Left lung (tissue), 10 donors: ENCODE data around the gene FNDC3B. TPM values are rescaled to one million over a fixed set of nuclear protein-coding genes. Genes with fewer than 3 reads are reported as not detected.

ENCODE experiments used
- ATAC-seq: fragments of 200-7000 bp; cut with Tn5 transposase; one replicate; pipeline ENCODE4 v1.9.1; 2020; ENCODE audit warnings: moderate library complexity
- DNase-seq, 4 donors: peaks; one replicate each; pipeline ENCODE4 v3.0.0-alpha.2; 2013 to 2020
- H3K27ac ChIP-seq, 2 donors: fragments of 200-600 bp; sonication (generic) in 1 of 2; one replicate each; pipeline versions ENCODE4 v1.5.0 to v1.8.0; 2020 to 2021
- H3K27me3 ChIP-seq, 2 donors: fragments of 200-600 bp; sonication (generic) in 1 of 2; one replicate each; pipeline versions ENCODE4 v1.5.0 to v1.8.0; 2020 to 2021
- H3K36me3 ChIP-seq, 2 donors: fragments of 200-600 bp; sonication (generic) in 1 of 2; one replicate each; pipeline versions ENCODE4 v1.5.0 to v1.8.0; 2020 to 2021
- H3K4me1 ChIP-seq, 2 donors: fragments of 200-600 bp; one replicate each; pipeline ENCODE4 v1.8.0; 2021
- H3K4me3 ChIP-seq, 2 donors: fragments of 200-600 bp; sonication (generic) in 1 of 2; one replicate each; pipeline versions ENCODE4 v1.5.0 to v1.8.0; 2020 to 2021; ENCODE audit warnings: mild to moderate bottlenecking in 1 of 2
- H3K9me3 ChIP-seq, 2 donors: fragments of 200-600 bp; sonication (generic) in 1 of 2; one replicate each; pipeline versions ENCODE4 v1.5.0 to v1.8.0; 2020 to 2021
- CTCF ChIP-seq, 2 donors: fragments of 200-600 bp; sonication (generic) in 1 of 2; IDR thresholded peaks; one replicate each; pipeline versions ENCODE4 v1.5.0 to v1.8.0; 2021; ENCODE audit warnings: antibody characterized with exemption in 2 of 2
- intact Hi-C, 2 donors: fragments of 100-400 bp; cut with DNase I; formaldehyde crosslinking; loops; one replicate each; pipeline versions ENCODE4 v1.11.2 to v1.14.2; 2022
- polyA plus RNA-seq, 6 donors: library from polyadenylated mRNA; unstranded; fragments of 120-200 nt; gene quantifications; one replicate each; pipeline ENCODE4 v1.2.1, GENCODE V29; 2013; ENCODE audit not compliant: insufficient read length in 6 of 6
- total RNA-seq, 2 donors: library from RNA; stranded (reverse); fragmentation: NEBNext Ultra II Directional; extraction: Animal tissue kit (Norgen Biotek cat#: 25700); gene quantifications; one replicate each; pipeline ENCODE4 v1.2.1, GENCODE V29; 2021
- donor health status: DM: no; HTN: yes; CAD: no.
- donor health status: DM: no; HTN: no; CAD: no.

The FNDC3B gene
- total and polyA plus RNA-seq, 8 donors: 35.2 to 185 (median 42.3) TPM

- Histone ChIP-seq H3K4me3 (no peak overlapping the region), H3K4me1 (peaks cover 0 to 10% of the 10 kb centered on the region in 2 donors), H3K9me3 (no peaks in the 10 kb centered on the region), H3K36me3 (no peaks in the 10 kb centered on the region), H3K27ac (no peak overlapping the region), H3K27me3 (peaks cover 61 to 85% of the 10 kb centered on the region in 2 donors)
- TF ChIP-seq CTCF (IDR thresholded peaks at IDR 0.05): no peak
- ATAC-seq (no peak), DNase-seq (peak in 1 of 4 donors; percentile 64)
- intact Hi-C loops: no loop called here
These were observed 409.5 kb downstream of the FNDC3B start for GRCh38 chr3:172448661-172449465.

- H3K27me3 ChIP-seq: peaks cover 60 to 83% of the 10 kb centered on the region in 2 donors
- H3K4me1 ChIP-seq: peaks cover 0 to 10% of the 10 kb centered on the region in 2 donors
- ATAC-seq (peak; percentile 83), DNase-seq (peak; percentile 29 to 71 (median 45))
- intact Hi-C loops: no loop called here
- H3K9me3 ChIP-seq: no peaks in the 10 kb centered on the region
- H3K4me3 ChIP-seq: no peak overlapping the region
- no peak for TF ChIP-seq CTCF (IDR thresholded peaks at IDR 0.05)
- H3K36me3 ChIP-seq: no peaks in the 10 kb centered on the region
- H3K27ac ChIP-seq: no peak overlapping the region
These were observed 410.2 kb downstream of the FNDC3B start for GRCh38 chr3:172449466-172450149.

Other genes with a start within 250 kb of the FNDC3B start
- gene PLD1, start 229.1 kb upstream of the FNDC3B start, total RNA-seq: 10 to 100 TPM; 18.5 to 18.7 TPM
- gene PLD1, start 229.1 kb upstream of the FNDC3B start, polyA plus RNA-seq: 1 to 10 TPM; 2.9 to 6.4 (median 4.9) TPM
- 1 to 10 TPM in 1 of 2 donors, not detected in 1; 2.3 TPM for gene TMEM212, start 196.2 kb upstream of the FNDC3B start, total RNA-seq
- gene TMEM212, start 196.2 kb upstream of the FNDC3B start, polyA plus RNA-seq: 1 to 10 TPM in 4 of 6 donors, under 1 TPM in 2; 0.50 to 6.2 (median 3.4) TPM